KMS-11 (cell line): Measurements from ENCODE around the gene ESYT2.

Source experiments
- H2AFZ ChIP-seq: fragments of 200-600 bp; sonication (generic); 2 replicates; pipeline ENCODE4 v1.6.1; 2016; ENCODE audit warnings: antibody characterized with exemption, mixed run types, low read depth
- H3K27ac ChIP-seq: fragments of 200-600 bp; sonication (generic); 2 replicates; pipeline ENCODE4 v1.6.1; 2016; ENCODE audit warnings: mild to moderate bottlenecking, mixed run types
- H3K27me3 ChIP-seq: fragments of 200-600 bp; sonication (generic); 2 replicates; pipeline ENCODE4 v1.6.1; 2017; ENCODE audit warnings: mild to moderate bottlenecking, low read depth, mixed run types, moderate library complexity; ENCODE audit not compliant: insufficient read depth
- H3K36me3 ChIP-seq: fragments of 200-600 bp; sonication (generic); 2 replicates; pipeline ENCODE4 v1.6.1; 2017; ENCODE audit warnings: mild to moderate bottlenecking, mixed run types; ENCODE audit not compliant: insufficient read depth
- H3K4me1 ChIP-seq: fragments of 200-600 bp; sonication (generic); 2 replicates; pipeline ENCODE4 v1.6.1; 2016; ENCODE audit warnings: mild to moderate bottlenecking, low read depth, mixed run types; ENCODE audit not compliant: poor library complexity, severe bottlenecking
- H3K4me2 ChIP-seq: fragments of 200-600 bp; sonication (generic); 2 replicates; pipeline ENCODE4 v1.7.0; 2016; ENCODE audit warnings: mild to moderate bottlenecking, mixed run types
- H3K4me3 ChIP-seq: fragments of 200-600 bp; sonication (generic); IDR thresholded peaks from 2 replicates; pipeline ENCODE4 v1.6.1; 2017; ENCODE audit warnings: low read depth, low read length, mixed read lengths; ENCODE audit not compliant: insufficient read depth
- H3K79me2 ChIP-seq: fragments of 200-600 bp; sonication (generic); 2 replicates; pipeline ENCODE4 v1.6.1; 2016; ENCODE audit warnings: low read depth, mixed run types; ENCODE audit not compliant: insufficient read depth
- H3K9ac ChIP-seq: fragments of 200-600 bp; sonication (generic); 2 replicates; pipeline ENCODE4 v1.6.1; 2016; ENCODE audit warnings: mild to moderate bottlenecking, mixed run types
- H4K20me1 ChIP-seq: fragments of 200-600 bp; sonication (generic); 2 replicates; pipeline ENCODE4 v1.6.1; 2016; ENCODE audit warnings: mild to moderate bottlenecking, mixed run types; ENCODE audit not compliant: insufficient read depth
- CTCF ChIP-seq: fragments of 200-600 bp; sonication (generic); conservative IDR thresholded peaks from 2 replicates; pipeline ENCODE4 v1.6.1; 2017; ENCODE audit warnings: low read depth, mild to moderate bottlenecking, antibody characterized with exemption, low read length, moderate library complexity, mixed read lengths

Gene ESYT2

GRCh38 chr7:158849442-158849767 lies 20.1 kb upstream of the ESYT2 start:
- no peaks in the 10 kb centered on the region for H3K79me2 ChIP-seq
- no peaks in the 10 kb centered on the region for H3K36me3 ChIP-seq
- H3K27ac ChIP-seq: no peak overlapping the region
- H3K9ac ChIP-seq: no peak overlapping the region
- no peaks in the 10 kb centered on the region for H4K20me1 ChIP-seq
- H3K4me3 ChIP-seq: no peak overlapping the region
- TF ChIP-seq CTCF: no peak
- H3K4me1 ChIP-seq: no peaks in the 10 kb centered on the region
- H3K4me2 ChIP-seq: no peak overlapping the region
- H3K27me3 ChIP-seq: no peaks in the 10 kb centered on the region
- H2AFZ ChIP-seq: no peak overlapping the region

- Histone ChIP-seq H3K27me3 (no peaks in the 10 kb centered on the region), H3K9ac (no peak overlapping the region), H3K4me3 (no peak overlapping the region), H2AFZ (no peak overlapping the region), H3K36me3 (no peaks in the 10 kb centered on the region), H3K79me2 (no peaks in the 10 kb centered on the region), H4K20me1 (no peaks in the 10 kb centered on the region), H3K4me1 (no peaks in the 10 kb centered on the region), H3K27ac (no peak overlapping the region), H3K4me2 (no peak overlapping the region)
- TF ChIP-seq CTCF: no peak
These were observed 18.1 kb upstream of the ESYT2 start for GRCh38 chr7:158847451-158847866.

- Histone ChIP-seq H2AFZ (no peak overlapping the region), H3K27ac (no peak overlapping the region), H3K79me2 (no peaks in the 10 kb centered on the region), H3K27me3 (no peaks in the 10 kb centered on the region), H3K4me2 (no peak overlapping the region), H3K4me1 (no peaks in the 10 kb centered on the region), H3K4me3 (no peak overlapping the region), H4K20me1 (no peaks in the 10 kb centered on the region), H3K36me3 (no peaks in the 10 kb centered on the region), H3K9ac (no peak overlapping the region)
- TF ChIP-seq CTCF: no peak
These were observed 17.0 kb upstream of the ESYT2 start for GRCh38 chr7:158846304-158846703.

GRCh38 chr7:158843771-158844170 lies 14.5 kb upstream of the ESYT2 start:
- no peak overlapping the region for H3K4me2 ChIP-seq
- H3K36me3 ChIP-seq: no peaks in the 10 kb centered on the region
- H3K27me3 ChIP-seq: no peaks in the 10 kb centered on the region

More at GRCh38 chr7:158843771-158844170, 14.5 kb upstream of the ESYT2 start:
- Histone ChIP-seq H3K4me3 (no peak overlapping the region), H4K20me1 (no peaks in the 10 kb centered on the region), H3K27ac (no peak overlapping the region), H3K4me1 (no peaks in the 10 kb centered on the region), H3K9ac (no peak overlapping the region), H3K79me2 (no peaks in the 10 kb centered on the region), H2AFZ (no peak overlapping the region)
- TF ChIP-seq CTCF: no peak
